GM21423 (cell line): ENCODE results near the gene RNU6-9.

Experiments used
- ATAC-seq: cut with Tn5 transposase; IDR thresholded peaks from one replicate; pipeline ENCODE4 v1.9.1; 2021; ENCODE audit warnings: mild to moderate bottlenecking, moderate library complexity; ENCODE audit not compliant: unreplicated experiment

Gene RNU6-9

DNA sequence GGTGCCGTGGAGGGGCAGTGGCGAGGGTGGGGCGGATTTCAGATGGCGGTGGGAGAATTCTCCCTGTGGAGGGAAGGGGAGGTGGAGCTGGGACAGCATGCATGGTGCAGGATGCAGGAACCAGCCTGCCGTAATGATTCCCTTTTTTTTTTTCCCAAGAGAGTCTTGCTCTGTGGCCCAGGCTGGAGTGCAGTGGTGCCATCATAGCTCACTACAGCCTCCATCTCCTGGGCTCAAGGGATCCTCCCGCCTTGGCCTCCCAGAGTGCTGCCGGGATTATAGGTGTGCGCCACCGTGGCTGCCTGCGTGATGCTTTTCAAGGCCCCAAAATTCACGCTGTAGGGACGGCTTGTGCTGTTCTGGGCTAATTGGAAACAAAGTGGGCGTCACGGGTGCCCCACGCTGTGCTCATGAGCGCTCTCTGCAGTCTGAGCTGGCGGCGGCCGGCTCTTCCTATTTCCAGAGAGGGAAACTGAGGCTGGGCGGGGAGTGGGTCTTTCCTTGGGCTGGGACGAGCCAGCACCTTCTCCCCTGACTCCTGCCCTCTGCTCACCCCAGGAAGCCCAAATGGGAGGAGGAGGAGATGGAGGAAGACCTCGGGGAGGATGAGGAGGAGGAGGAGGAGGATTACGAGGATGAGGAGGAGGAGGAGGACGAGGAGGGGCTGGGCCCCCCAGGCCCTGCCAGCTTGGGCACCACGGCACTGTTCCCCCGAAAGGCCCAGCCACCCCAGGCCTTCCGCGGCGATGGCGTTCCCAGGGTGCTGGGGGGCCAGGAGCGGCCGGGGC, 38.8 kb downstream of the RNU6-9 start:
- ATAC-seq: no peak

DNA sequence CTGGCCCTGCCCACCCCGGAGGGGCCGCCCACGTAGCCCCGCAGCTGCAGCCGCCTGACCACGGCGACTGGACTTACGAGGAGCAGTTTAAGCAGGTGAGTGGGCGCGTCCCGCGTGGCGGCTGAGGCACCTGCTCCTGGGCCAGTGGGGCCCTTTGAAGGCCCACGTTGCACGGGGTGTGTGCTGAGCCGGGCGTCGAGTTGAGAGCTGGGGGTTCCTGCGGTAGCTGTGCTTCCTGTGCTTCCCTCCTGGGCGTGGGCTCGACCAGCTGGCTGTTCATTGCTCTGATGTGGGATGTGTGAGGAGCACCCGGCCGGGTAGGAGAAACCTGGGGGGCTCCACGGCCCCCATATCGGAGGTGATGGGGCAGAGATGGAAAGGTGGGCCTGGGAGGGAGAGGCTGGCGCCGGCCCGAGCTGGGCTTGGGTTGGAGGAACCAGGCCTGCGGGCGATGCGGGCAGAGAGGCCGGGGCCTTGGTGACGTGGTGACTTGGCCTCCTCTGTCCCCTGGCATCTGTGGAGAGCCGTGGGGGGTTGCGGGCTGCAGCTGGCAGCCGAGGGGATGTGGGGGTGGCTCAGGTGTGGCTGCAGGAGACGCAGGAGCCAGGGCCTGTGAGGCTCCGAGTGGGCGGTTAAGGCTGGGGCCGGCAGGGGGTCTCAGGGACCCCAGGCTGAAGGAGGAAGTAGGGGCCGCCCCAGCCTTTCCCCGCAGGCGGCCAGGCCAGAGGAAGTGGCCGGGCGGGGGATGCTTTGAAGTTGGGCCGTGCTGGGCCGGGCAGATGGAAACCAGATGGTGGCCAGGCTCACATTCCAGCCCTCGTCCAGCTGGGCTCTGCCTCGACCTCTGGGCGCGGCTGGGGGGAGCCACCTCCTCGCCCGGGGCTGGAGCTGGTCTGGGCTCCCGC, 39.6 kb downstream of the RNU6-9 start:
- ATAC-seq: no peak

DNA sequence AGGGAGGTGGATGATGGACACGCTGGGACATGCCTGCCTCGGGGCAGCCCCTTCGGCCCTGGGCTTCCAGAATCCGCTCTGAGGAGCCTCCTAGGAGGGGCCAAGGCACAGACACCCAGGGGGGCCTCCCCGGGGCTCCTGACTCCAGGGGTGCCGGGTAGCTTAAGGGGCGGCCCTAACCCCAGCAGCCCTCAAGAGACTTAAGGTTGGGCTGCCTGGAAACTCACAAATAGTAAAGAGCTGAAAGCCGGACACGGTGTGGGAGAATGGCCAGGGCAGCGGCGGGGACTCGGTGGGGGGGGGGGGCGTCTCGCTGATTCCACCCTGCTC, 40.2 kb downstream of the RNU6-9 start:
- ATAC-seq: no peak

DNA sequence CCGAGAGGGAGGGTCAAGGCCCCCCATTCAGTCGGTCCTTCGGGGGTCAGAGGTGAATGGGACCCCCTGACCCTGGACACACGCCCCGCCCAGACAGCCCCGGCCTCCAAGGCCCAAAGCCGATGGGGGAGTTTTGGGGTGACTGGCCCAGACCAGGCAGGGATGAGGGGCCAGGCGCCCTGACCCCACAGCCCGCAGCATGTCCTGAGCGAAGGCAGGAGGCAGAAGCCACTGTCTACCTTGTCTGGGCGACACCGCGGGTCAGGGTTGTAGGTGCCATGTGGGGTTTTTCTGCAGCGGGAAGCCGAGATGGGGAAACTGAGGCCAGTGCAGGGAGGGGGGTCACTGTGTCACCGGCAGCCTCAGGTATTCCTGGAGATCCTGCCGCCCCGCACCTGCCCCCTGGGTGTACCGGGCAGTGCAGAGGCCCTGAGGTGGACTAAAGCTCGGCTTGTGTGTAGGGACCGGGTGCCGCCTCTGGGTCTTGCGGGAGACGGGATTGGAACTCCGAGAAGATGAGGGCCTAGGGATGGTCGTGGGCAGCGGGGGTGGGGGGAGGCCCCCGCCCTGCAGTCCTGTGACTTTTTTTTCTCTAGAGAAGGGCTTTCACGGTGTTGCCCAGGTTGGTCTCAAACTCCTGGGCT, 41.0 kb downstream of the RNU6-9 start:
- no peak for ATAC-seq

DNA sequence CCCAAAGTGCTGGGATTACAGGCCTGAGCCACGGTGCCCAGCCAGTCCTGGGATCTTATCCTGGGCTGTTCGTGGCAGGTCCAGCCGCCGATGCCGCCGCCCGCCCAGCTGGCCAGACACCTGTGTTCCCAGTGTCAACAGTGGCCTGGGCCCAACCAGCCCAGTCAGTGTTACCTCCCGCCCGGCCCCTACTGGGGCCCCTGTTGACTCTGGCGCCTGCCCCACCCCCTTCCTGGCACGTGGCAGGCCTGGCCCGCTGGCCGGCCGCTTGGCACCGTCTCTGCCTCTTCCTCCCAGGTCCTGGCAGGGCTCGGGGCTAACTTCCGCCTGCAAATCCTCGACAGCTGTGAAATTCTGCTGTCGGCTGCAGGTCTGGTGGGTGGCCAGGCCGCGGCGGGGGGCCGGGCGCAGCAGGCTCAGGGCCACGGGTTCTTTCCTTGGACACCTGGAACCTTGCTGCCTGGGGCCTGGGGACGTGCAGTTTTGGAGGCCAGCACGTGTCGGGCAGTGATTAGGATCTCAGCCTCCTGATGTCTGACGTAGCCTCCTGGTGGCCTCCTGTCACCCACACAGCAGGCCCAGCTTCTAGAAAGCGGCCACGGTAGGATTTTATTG, 41.7 kb downstream of the RNU6-9 start:
- ATAC-seq: no peak

DNA sequence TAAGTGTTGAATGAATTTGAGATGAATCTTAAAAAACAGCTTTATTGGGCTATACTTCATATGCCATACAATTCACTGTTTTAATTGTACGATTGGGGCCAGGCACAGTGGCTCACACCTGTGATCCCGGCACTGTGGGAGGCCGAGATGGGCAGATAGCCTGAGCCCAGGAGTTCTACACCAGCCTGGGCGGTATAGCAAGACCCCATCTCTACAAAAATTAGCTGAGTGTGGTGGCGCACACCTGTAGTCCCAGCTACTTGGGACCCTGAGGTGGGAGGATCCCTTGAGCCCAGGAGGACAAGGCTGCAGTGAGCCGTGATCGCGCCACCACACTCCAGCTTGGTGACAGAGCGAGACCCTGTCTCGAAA, 42.9 kb downstream of the RNU6-9 start:
- no peak for ATAC-seq

DNA sequence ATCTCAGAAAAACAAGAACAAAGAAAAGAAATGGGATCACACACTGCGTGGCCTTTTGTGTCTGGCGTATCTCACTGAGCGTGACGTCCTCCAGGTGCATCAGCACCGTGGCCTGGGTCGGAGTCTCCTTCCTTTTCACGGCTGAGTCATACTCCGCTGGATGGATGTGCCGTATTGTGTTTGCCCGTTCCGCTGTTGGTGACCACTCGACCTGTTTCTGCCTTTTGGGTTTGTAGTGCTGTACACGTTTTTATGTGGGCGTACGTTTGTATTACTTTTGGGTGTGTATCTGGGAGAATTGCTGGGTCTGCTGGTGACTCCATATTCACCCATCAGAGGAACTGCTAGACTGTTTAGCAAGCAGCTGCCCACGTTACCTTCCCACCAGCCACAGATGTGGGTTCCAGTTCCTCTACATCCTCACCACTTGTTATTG, 44.0 kb downstream of the RNU6-9 start:
- no peak for ATAC-seq

DNA sequence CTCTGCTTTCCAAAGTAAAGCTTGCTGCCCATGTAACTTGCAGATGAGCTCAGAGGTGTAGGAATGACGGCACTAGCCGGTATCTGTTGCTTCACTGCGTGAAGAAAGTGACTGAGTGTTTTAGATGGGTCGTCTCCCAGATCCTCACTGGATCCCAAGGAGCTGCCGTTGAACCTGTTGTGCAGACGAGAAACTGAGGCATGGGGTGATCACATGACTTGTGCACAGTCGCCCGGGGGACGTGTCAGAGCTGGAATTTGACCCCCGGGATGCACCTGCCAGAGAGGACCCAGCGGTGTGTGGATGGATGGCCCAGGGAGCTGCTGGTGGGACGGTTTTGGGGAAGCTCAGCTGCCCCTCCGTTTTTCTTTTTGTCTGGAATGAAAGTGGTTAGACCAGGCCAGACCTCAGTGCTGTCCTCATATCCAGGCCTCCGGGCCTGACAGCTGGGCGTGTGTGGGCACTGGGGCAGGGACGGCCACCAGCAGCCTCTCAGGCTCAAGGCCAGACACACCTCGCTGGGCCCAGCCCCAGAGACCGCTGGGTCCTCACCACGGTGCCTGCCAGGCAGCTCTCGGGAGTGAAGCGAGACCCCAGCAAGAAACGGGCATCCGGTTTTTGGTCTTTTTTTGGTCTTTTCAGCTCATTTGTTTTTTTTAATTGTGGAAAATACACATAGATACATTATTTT, 45.1 kb downstream of the RNU6-9 start:
- no peak for ATAC-seq

DNA sequence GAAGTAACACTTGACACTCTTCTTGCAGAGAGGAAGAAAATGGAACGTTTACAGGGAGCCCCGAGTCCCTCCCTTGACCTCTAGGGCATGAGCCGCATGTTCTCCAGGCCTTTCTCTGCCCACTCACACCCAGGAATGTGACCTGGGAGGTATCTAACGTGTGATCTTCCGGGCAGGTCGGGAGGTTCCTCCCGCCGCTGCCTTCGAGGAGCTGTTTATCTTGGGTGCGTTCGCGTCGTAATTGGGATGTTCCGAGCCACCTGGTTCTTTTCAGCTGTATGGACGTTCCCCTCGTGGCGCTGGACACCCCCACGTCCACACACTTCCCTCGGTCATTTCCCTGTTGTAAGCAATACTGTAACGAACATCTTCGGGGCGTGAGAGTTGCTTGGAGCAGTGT, 46.2 kb downstream of the RNU6-9 start:
- ATAC-seq: no peak

DNA sequence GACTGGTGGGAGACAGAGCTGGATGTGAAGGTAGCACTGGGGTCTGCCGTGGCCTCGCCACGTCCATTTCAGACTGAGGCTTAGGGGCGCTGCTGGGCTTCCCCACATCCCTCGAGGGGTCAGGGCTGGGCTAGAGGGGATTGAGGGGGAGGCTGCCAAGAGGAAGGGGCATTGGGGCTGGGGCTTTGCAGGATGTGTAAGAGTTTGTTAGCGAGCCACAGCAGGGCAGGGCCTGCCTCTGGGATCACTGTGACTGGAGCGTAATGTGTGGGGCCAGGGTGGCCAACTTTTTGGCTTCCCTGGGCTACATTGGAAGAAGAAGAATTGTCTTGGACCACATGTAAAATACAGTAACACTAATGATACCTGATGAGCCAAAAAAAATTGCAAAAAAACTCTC, 46.6 kb downstream of the RNU6-9 start:
- ATAC-seq: no peak

DNA sequence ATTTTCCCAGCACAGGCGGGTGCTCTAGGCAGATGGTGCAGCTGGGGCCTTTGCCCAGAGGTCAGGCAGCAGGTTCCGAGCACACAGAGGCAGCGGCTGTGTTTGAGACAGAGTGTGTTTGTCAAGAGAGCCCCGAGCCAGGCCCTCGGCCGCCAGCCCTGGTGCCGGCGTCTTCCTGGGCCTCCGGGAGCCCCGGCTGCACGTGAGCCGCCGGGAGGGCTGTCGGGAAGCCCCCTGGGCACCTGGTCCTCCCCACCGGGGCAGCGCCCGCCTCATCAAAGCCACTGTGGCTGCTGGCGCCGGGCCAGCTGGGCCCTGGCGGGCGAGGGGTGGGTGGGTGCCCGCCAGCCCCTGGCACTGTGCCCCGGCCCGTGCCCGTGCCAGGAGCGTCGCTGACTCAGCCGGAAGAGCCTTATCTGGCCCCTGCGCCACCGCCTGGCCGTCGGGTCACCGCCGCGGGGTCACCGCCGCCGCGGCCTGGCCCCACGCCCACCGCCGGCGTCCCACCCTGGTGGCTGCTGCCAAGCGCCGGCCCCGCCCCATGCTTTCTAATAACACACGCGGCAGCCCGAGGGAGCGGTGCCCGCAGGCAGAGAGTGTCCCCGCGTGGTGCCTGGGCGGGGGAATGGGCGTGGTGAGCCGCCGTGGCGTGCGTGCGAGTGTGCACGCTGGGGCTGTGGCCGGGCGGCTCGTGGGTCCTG, 47.5 kb downstream of the RNU6-9 start:
- ATAC-seq: peak; percentile 49

DNA sequence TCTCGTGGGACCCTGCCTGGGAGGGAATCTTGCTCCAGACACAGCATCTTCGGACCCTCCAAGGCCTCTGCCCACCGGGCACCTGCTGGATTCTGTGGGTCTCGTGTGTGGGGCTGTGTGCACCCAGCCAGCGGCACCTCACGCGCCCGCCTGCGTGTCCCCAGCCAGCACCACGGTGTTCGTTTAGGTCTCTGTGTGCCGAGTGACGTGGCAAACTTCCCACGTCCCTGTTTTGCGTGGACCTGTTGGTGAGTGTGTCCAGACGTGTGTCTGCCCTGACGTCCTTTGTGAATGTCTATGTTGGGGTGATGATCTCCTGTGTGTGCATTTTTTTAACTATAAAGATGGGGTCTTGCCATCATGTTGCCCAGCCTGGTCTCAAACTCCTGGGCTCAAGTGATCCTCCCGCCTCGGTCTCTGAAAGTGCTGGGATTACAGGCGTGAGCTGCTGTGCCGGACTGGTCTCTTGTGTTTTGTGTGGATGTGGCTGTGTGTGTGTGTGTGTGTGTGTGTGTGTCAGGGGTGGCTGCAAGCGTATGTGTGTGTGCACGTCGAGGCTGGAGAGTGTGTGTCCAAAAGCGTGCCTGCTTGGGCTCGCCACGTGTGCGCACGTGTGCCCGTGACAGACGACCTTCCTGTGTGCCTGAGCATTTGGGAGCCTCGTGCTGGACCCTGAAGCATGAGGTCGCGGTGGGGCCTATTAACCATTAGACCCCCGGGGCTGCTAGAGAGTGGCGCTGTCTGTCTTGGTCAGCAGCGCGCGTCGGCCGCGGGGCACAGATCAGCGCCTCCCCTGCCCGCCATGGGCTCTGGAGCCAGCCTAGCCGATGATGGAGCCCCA, 48.2 kb downstream of the RNU6-9 start:
- ATAC-seq: no peak

DNA sequence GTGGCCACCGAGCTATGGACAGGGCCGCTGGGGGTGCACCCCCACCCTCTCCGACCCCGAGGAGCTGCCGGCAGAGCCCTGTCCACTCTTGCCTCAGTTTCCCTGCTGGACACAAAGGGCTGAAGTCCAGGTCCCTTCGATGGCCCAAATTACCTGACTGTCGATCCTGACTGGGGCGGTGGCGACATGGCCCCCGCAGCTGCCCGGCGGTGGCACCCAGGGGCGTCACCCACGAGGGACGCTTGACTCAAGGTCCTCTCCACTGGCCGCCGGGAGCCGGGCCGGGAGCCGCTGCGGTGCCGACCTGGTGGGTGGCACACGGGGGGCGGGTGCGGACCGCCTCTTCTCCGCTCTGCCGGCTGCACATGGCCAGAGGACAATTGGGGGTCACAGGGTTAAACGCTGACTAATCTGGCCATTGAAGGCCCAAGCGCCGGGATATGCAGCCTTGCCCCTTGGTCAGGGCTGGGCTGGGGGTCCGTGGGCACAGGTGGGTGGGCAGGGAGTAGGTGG, 48.9 kb downstream of the RNU6-9 start:
- no peak for ATAC-seq
